GM11168 (cell line): ENCODE results near the gene UPK3B.
"Not testable (repeated sequence)": the region's sequence is repeated elsewhere in the genome, so short reads cannot be mapped to it uniquely, and the experiment has no call there.

Experiments used
- in situ Hi-C: fragments of 300-500 bp; cut with MboI; formaldehyde crosslinking; loops from one replicate; pipeline ENCODE4 v1.12.0; 2022; ENCODE audit warnings: low sequenced_read_pairs; ENCODE audit not compliant: unreplicated experiment

The UPK3B gene

DNA sequence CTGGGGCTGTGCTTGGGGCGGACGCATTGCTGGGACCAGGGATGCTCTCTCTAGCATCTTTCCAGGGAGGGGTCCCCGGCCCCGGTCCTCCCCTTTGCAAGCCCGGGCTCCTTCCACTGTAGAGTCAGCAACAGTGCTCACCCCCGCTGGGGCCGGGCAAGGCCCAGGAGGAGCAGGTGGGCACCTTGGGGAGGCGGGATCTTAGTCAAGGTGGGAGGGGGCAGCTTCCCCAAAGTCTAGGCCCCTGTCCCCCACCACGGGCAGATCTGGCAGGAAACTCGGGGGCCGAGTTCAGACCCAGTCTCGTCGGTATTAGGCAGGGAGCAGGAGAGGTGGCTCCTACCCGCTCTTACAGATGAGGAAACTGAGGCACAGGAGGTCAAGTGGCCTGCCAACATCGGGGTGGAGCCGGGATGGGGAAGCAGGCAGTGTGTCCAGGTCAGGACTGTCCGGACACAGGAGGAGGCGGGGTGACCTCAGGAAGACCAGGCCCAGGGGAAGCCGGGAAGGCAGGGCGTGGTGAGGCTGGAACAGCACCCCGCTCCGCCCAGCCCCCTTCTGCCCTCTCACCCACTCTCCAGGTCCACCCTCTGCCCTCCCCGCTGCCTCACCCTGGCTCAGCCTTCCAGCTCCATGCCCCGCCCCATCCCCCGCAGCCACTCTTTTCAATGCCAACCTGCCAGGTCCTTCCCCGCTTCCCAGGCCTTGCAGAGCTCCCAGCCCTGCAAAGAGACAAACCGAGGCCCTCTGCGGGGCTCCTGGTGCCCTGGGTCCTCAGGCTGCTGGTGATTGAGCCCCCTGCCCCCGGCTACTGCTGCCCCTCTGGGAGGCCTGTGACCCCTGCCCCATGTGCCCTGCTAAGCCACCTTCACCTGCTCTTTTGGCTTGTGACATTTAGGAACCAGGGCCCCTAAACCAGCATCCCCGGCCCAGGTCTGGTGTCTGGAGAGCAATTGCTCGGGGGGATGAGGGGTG is 1.8 kb downstream of the UPK3B start:
- in situ Hi-C loops, result not testable (repeated sequence)

DNA sequence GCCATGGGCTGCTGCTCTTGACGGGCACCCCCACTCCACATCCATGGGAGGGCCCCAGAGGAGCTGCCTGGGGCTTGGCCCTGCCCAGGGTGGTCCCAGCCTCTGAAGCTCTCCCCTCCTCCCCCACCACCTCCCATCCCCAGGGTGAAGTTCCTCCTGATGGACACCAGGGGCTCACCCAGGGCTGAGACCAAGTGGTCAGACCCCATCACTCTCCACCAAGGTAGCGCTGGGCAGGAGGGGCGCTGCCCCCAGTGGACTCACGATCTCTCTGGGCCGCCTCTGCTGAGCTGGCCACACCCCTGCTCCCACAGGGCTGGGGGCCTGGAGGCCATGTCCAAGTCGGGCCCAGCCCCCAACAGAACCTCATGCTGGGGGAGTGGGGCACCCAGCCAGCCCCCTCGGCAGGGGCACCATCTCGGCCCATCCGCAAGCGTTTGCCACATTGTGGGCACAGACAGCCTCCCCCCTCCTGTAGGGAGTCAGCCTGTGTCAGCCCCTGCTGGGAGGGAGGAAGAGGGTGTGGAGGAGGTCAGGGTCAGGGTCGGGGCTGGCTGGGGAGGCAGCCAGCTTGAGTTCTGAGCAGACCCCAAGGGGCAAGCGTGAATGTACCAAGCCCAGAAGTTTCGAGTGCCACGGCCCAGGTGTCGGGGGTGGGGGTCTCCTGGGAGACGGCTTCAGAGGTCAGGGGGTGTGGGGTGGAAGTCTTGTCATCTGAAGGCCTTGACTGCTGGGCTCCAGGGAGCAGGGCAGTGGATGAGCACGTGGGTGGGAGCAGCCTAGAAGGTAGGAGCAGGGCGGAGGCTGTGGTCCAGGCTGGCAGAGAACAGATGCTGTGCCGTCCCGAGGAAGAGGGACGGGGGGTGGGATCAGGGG is 2.8 kb downstream of the UPK3B start:
- in situ Hi-C loops, result no loop called here

DNA sequence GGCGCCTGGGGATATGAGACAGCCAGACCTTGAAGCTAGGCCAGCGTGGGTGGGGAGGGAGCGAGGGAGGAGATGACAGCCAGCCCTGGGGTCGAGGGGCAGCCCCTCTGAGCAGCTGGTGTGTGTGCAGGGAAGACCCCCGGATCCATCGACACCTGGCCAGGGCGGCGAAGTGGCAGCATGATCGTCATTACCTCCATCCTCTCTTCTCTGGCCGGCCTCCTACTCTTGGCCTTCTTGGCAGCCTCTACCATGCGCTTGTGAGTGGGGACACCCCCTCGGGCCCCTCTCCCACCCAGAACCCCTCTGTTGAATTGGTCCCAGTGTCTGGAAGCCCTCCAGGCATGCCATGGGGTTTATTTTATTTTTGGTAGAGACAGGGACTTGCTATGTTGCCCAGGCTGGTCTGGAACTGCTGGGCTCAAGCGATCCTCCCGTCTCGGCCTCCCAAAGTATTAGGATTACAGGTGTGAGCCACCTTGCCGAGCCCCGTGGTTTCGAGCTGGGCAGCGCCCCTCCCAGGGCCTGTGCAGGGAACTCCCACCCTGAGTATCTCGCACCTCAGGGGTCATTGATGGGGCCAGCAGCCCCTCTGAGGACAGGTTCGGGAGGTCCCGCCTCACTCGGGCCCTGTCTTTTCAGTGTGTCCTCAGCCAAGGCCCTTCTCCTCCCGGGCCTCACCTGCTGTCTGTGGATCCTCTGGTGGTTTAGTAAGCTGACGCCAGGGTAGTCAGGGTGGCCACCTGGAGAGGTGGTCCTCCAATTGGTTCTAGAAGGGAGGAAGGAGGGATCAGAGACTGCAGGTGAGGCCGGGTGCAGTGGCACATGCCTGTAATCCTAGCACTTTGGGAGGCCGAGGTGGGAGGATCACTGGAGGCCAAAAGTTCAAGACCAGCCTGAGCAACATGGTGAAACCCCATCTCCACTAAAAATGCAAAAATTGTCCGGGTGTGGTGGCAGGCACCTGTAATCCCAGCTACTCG is 3.8 kb downstream of the UPK3B start:
- in situ Hi-C loops, result no loop called here

DNA sequence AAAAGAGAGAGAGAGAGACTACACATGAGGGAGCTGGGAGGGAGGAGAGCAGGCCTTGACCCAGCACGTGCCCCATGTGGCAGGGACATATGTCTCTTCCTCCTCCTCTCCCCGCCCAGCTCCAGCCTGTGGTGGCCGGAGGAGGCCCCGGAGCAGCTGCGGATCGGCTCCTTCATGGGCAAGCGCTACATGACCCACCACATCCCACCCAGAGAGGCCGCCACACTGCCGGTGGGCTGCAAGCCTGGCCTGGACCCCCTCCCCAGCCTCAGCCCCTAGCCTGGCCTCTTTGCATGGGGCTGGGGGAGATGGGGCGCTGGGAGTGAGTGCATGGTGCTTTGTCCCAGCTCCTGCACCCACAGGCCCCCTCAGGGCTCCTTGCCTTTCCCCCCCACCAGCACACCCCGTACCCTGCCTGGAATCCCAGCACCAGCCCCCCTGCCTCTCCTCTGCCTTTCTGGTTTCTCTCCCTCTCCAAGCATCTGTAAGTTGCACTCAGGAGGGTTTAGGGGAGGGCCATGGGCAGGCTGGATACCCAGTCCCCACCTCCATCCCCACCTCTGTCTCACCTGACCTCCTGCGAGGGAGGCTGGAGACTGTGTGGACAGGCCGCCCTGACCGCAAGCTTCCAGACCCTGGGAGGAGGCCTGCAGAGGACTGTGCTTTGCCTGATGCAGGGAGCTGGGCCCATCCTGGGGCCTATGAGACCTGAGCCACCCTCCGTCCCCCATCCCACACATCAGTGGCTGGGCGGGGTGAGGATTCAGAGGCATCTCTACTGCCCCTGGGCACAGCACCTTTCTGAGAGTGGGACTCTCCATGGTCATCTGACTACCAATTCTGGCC is 4.8 kb downstream of the UPK3B start:
- in situ Hi-C loops, result no loop called here

DNA sequence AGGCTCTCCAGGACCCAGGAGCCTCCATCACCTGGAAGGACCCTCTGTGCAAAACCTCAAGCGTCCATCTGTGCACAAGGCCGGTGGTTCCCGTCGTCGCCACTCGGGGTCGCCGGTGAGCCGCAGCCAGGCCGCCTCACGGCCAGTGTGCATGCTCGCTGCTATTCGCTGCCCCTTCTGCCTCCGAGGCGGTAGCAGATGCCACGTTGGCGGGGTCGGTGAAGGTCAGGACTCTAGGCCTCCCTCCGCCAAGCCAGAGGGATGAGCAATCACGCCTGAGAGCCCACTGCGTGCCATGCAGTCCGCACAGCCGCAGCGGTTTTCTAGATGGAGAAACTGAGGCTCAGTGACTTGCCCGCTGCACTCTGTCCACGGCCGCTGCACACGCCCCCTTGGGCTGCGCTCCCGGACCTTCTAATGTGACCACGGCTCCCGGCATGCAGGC is 5.7 kb downstream of the UPK3B start:
- in situ Hi-C loops, result no loop called here

DNA sequence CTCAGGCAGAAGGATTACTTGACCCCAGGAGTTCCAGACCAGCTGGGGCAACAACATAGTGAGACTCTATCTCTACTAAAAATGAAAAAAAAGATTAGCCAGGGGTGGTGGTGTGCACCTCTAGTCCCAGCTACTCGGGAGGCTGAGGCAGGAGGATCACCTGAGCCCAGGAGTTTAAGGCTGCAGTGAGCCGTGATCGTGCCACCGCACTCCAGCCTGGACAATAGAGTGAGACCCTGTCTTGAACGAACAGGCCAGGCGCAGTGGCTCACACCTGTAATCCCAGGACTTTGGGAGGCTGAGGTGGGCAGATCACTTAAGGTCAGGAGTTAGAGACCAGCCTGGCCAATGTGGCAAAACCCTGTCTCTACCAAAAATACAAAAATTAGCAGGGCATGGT is 6.6 kb downstream of the UPK3B start:
- in situ Hi-C loops, result not testable (repeated sequence)

DNA sequence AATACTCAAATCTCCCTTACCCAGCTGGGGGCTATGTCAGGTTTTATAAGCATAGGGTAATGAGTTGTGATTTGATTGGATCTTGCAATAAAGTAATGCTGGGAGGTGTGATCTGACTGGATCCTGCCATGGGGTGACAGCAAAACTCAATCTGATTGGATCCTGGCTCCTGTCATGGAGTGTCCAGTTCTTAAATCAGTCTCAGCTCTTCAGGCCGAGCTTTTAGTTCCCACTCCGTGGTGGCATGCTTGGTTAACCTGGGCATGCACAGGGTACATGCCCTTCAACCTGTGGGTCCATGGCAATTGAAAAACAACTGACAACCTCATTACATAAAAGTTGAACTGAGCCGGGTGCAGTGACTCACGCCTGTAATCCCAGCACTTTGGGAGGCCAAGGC is 15.8 kb downstream of the UPK3B start:
- in situ Hi-C loops, result loop anchor here (10.0 kb wide), 1 partner anchor 489 kb away; no protein-coding TSS in a partner anchor

DNA sequence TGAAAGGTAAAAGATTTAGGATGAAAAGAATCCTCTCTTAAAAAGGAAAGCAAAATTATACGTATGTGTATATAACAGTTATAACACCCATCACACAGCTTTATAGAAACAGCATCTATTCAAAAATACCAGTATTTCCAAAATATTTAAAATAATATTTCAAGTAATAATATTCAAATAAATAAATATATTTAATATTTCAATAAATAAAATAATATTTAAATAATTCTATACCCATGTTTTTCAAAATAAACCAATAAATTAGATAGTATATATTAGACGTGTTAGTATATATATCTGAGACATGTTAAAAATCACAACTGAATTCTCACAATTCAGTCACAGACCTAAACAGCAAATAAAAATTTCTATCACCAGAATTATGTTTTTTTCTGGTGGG is 21.3 kb downstream of the UPK3B start:
- in situ Hi-C loops, result not testable (repeated sequence)

DNA sequence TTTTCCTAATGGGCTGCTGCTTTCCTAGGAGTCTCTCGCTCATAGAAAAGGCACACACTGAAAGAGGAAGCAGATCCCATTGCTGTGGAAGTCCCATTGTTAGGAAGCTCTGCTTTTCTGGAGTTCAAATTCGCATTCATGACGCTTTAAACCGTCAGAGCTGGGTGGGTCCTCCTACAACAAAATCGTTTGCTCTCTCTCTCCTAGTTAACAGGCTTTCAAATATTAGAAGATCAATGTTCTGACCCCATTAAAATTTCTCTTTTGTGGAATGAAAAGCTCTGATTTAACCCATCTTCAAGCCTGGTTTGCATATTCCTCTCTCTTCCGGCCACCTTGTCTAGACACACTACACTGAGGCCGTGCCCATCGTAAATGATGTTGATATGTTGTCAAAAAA is 32.8 kb downstream of the UPK3B start, which contains the start of gene SPDYE16:
SPDYE16 (minus strand) TSS at position 101 of the 400 bp plus-strand sequence. CDS start 1,838 bp downstream, outside the sequence.
- in situ Hi-C loops, result not testable (repeated sequence)

DNA sequence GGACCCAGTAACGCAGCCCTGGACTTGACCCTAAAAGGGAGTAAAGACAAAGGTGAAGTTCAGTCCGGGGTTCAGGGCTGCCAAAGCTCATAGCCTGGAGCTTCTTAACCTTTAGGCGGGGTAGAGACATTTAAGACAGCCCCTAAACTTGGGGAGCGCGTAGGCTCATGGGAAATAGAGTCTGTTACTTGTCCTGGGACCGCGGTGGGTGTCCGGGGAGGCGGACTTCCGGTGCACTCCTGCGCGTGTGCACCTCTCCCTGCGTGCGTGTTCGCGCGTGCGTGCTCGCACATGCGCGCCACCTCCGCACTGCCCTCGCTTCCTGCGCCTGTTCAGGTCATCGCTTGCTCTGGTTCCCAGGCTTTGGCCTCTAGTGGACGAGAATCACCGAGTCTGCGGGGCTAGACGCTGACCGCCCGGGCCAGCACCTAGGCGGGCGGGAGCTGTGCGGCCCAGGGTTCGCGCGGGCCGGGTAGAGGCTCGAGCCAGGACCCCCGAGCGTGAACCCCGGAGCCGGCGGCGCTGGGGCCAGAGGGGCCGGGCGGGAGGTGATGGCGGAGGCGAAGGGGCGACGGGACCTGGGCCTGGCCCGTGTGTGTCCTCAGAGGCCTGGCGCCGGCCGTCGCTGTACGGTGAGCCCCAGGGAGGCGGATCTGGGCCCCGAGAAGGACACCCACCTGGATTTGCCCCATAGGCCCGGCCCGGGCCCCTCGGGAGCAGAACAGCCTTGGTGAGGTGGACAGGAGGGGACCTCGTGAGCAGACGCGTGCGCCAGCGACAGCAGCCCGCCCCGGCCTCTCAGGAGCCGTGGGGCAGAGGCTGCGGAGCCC is 38.9 kb downstream of the UPK3B start:
- in situ Hi-C loops, result not testable (repeated sequence)

DNA sequence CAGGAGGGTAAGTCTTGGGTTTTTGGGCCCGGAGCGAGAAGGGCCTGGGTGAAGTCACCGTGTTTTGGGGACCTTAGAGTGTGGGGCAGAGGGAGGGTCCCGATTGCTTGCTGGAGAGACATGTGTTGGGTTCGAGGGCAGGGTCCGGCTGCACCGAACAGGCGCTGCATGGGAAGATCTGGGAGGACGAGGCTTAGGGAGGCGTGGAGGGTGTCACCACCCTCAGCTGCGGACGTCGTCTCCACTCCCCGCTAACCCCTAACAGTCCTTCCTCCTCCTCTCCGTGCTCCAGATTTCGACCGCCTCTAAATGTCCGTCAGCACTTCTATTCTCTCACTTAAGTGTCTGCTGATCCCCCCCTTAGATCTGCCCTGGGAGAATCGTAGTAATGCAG is 39.5 kb downstream of the UPK3B start:
- in situ Hi-C loops, result loop anchor here (5.0 kb wide), 1 partner anchor 43 kb away; no protein-coding TSS in a partner anchor

DNA sequence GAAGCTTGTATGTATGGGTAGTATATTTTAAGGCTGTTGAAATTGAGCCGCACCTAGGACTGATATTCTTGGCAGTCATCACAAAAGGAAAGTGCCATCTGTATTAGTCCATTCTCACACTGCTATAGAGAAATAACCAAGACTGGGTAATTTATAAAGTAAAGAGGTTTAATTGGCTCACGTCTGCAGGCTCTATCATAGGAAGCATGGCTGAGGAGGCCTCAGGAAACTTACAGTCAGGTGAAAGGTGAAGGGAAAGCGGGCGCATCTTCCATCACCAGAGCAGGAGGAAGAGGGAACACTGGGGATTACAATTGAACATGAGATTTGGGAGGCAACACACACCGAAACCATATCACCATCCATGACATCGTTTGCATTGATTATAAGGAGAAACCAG is 41.6 kb downstream of the UPK3B start:
- in situ Hi-C loops, result loop anchor here (5.0 kb wide), 1 partner anchor 45 kb away; no protein-coding TSS in a partner anchor

DNA sequence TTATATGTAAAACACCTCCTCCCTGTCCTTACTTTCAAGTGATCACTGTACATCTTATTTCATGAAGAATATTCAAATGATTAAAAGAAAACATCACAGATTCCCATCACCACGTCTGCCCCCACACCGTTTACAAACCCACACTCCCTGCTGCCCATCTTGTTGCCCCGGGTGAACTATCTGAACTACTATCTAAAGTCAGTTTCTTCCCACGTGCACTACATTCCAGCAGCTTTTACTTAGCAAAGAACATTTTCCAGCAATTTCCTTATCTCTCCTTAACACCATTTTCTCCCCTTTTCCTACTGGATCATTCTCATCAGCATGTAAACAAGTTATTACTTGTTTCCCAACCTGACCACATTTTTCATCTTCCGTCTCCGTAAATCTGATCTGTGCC is 49.3 kb downstream of the UPK3B start:
- in situ Hi-C loops, result not testable (repeated sequence)

DNA sequence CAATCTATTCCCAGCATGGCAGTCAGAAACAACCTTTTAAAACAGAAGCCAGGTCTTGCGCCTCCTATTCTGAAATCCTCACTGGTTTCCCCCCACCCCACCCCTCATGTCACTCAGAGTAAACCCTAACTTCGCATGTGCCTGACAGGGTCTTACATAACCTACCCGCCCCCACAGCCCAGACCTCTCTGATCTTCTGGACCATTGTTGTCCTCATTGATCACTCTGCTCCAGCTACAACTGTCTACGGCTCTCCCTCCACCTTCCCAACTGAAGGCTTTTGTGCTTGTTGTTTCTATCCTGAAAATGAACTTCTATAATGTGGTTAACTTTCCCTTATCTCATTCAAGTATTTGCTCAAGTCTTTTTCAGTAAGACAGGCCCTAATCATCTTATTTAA is 49.8 kb downstream of the UPK3B start:
- in situ Hi-C loops, result not testable (repeated sequence)

DNA sequence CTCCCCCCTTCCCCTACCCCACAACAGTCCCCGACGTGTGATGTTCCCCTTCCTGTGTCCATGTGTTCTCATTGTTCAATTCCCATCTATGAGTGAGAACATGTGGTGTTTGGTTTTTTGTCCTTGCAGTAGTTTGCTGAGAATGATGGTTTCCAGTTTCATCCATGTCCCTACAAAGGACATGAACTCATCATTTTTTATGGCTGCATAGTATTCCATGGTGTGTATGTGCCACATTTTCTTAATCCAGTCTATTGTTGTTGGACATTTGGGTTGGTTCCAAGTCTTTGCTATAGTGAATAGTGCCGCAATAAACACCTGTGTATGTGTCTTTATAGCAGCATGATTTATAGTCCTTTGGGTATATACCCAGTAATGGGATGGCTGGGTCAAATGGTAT is 51.0 kb downstream of the UPK3B start:
- in situ Hi-C loops, result not testable (repeated sequence)

DNA sequence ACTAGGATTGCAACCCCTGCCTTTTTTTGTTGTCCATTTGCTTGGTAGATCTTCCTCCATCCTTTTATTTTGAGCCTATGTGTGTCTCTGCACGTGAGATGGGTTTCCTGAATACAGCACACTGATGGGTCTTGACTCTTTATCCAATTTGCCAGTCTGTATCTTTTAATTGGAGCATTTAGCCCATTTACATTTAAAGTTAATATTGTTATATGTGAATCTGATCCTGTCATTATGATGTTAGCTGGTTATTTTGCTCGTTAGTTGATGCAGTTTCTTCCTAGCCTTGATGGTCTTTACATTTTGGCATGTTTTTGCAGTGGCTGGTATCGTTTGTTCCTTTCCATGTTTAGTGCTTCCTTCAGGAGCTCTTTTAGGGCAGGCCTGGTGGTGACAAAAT is 54.6 kb downstream of the UPK3B start:
- in situ Hi-C loops, result not testable (repeated sequence)
